LHCN-M2 (cell line): ENCODE results near the gene PLXNA4. TPM values are rescaled to one million over a fixed set of nuclear protein-coding genes. Genes with fewer than 3 reads are reported as not detected.

ENCODE experiments used
- DNase-seq: peaks from one replicate; pipeline ENCODE4 v3.0.0-alpha.2; 2012; ENCODE audit warnings: low read depth
- total RNA-seq: library from RNA; depleted of rRNA; stranded (reverse); fragments of >200 nt; gene quantifications from 2 replicates; pipeline ENCODE4 v1.2.3, GENCODE V29; 2014

PLXNA4 gene
- total RNA-seq, 1 experiment from 2014 or later = not detected

DNA sequence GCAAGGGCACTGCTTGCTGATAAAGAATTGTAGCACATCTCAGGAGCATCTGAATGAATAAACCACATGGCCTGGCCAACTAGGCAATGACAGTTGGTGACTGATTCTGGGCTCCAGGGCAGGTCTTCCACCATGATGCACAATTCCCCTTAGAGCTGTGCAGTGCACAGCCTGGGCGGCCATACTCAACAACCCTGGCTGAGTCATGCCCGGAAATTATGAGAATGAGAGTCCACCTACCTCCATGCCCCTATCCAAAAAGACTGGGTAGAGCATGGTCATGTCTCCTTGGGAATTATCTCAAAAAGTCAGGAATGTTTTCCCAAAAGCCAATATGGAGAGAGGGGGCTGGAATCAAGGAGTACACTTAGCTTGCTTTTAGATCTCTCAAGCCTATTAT, 425.6 kb downstream of the PLXNA4 start:
- no peak for DNase-seq

DNA sequence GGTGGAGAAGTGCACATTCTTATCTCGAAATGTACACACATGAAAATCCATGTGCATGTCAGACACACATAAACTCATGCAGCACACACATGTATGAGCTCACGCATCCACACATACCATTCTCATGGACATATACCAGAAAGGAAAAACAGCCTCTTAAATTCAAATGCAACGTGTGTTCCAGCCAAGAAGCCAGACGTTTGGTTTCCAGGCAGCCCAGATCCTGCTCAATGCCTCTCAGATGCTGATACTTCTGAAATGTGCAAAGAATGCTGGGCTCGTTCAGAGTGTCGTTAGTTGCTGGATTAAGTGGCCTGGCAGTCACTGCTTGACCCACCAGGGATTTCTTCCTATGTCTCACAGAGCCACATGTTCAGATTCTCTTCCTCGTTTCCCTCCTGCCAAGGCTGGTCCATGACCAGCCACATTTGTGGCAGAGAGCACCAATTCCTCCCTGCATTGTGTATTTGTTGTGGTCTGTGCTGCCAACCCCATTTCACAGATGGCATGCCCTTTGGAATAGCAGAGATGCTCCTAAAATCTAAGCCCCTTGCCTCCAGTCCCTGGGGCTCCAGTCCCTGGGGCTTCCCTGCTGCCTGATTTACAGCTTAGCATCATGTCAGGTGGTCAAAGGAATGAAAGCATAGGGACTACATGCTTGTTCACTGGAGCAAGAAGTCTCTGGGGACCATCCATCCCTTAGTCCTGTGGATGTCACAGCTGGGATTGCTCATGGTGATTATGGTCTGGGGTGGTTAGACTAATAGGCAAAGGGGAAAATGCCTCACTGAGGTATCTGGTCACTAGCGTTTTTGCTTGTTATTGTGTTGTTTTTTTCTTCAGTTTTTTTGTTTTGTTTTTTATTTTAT, 426.6 kb downstream of the PLXNA4 start:
- no peak for DNase-seq

- no peak for DNase-seq
These were observed 427.4 kb downstream of the PLXNA4 start for GRCh38 chr7:132148876-132149275.

DNA sequence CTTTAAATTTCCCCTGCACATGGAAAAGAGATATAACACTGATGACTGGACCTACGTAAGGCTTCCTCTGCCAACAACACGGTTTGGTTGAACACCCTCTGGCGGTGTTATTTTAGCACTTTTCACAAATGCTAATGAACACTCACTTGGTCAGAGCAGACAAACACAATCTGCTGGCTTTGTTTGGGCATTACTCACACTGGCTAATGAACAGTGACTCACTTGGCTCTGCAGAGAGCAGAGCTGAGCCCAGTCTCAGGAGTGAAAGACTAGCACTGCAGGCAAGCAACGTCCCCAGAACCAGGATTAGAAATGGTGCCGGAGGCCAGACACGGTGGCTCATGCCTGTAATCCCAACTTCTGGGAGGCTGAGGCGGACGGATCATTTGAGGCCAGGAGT, 430.8 kb downstream of the PLXNA4 start:
- DNase-seq = peak; percentile 49

- DNase-seq = no peak
These were observed 431.2 kb downstream of the PLXNA4 start for GRCh38 chr7:132145063-132145462.

GRCh38 chr7:132142006-132142405, 434.3 kb downstream of the PLXNA4 start:
- DNase-seq = no peak

DNA sequence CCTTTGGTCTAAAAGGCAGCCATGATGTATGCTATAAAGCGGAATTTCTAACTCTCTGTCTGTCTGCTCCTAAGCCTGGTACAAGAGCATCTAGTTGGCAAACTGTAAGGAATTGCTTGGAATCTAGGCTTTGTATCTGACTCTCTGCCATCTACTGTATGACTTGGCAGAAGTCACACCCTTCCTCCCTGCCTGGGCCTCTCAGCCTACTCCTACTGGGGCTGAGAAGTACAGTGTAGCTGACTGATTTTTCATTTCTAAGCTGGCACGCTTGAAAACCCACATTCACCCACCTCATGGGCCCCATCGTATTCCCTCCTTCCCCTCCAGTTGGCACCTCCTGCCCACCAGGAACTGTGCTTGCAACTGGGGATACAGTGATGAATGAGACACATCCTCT, 435.2 kb downstream of the PLXNA4 start:
- no peak for DNase-seq

DNA sequence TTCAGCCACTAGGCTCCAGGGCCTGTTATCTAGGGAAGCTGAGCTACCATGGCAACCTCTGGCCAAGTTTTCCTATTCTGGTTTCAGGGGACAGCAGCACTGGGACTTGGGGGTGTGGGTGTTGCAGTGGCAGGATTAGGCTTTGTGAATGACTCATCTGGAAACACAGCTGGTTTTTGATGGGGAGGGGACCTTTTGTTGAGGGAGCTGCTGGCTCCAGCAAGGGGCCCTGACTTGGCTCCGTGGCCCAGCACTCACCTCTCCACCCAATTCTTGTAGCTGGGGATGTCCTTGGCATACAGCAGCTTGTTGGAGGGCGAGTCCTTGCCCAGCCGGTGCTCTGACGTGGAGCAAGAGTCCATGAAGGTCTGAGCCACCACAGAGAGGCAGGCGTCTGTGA, 435.9 kb downstream of the PLXNA4 start:
- DNase-seq = no peak

DNA sequence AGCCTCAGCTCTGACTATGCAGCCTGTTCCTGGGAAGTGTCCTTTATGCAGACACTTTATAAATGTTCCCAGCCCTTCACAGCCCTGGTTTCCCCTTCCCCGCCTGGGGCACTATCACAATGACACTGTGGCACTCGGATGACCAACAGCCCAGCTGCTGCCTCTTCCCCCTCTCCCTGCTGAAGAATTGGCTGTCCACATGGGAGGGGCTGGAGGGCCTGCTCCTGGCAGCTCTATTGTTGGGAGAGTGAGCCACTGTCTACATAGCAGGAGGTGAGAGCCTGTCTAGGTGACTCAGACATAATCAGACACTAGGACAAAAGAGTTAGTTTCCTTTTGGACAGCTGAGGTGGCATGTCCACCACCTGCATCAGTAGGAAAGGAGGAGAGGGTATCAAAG, 437.5 kb downstream of the PLXNA4 start:
- no peak for DNase-seq

DNA sequence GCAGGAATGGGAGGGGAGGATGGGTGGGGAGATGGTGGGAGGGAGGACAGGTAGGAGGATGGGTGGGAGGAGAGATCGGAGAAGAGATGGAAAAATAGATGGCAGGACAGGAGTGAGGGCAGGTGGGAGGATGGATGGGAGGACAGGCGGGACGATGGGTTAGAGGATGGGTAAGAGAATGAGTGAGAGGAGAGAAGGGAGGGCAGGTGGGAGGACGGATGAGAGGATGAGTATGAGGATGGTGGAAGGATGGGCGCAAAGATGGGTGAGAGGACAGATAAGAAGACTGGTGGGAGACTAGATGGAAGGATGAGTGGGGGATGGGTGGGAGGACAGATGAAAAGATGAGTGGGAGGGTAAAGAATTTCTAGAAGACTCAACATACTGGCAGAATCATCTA, 438.6 kb downstream of the PLXNA4 start:
- DNase-seq = no peak

- DNase-seq = no peak
These were observed 440.4 kb downstream of the PLXNA4 start for GRCh38 chr7:132135746-132136385.

DNA sequence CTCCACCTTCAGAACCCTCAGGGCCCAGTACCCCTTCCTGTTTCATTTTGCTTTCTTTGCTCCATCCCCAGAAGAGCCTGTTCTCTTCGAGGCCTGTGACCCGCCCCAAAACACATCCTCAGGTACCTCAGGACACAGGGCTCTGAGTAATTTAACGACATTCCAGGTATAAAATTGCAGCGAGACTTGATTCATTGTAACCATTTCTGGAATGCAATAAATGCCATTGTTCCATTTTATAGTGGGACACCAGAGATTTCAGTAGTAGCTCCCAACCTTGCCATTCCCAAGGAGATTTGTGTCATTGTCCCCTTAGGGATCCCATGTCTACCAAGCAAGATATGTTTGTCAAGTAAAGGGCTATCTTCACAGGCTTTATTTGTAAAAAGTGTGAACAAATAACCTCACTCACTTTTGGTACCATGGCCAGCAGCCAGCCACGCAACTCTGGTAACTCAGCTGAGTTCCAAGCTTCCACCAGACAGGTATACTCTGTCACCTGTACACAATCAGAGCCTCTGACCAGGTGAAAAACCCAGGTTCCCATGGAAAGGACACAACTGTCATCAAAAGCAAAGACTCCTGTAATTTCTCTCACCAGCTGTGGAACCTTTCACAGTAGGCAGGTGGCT, 441.3 kb downstream of the PLXNA4 start:
- DNase-seq = no peak

DNA sequence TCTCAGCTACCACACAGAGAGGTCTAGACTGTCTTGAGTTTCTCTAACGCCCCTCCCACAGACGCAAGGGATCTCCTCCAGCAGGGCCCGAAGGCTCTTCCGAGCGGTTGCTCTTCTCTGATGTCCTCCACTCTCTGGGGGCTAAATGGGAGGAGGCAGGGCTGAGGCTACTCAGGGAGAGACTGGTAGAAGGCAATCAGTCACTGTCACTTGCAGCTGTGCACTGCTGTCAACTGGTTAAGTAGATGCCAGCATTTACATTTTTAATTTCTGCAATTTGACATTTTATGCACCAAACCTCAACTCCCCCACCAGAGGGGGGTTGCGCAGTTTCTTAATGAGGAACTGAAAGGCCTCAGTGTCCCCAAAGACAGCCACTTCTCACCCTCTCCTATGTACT, 442.8 kb downstream of the PLXNA4 start:
- no peak for DNase-seq

GRCh38 chr7:132131196-132131595, 445.1 kb downstream of the PLXNA4 start:
- DNase-seq = no peak

DNA sequence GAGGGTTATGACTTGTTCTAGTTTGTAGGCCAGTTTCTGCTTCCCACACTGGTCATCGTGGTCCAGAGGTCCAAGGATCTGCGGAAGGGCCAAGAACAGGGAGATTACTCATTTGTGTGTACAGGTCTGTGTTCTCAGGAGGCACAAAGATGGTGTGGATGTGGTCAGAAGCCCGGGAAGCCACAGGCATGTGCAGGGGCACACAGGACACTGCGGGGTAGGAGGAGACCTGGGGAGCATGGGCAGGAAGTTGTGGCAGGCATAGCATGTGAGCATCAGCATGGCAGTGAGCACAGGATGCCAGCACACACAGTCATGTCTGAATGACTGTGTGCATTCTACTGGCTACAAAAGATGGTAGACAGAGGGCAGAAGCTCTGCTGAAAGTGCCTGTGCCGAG, 445.8 kb downstream of the PLXNA4 start:
- no peak for DNase-seq

DNA sequence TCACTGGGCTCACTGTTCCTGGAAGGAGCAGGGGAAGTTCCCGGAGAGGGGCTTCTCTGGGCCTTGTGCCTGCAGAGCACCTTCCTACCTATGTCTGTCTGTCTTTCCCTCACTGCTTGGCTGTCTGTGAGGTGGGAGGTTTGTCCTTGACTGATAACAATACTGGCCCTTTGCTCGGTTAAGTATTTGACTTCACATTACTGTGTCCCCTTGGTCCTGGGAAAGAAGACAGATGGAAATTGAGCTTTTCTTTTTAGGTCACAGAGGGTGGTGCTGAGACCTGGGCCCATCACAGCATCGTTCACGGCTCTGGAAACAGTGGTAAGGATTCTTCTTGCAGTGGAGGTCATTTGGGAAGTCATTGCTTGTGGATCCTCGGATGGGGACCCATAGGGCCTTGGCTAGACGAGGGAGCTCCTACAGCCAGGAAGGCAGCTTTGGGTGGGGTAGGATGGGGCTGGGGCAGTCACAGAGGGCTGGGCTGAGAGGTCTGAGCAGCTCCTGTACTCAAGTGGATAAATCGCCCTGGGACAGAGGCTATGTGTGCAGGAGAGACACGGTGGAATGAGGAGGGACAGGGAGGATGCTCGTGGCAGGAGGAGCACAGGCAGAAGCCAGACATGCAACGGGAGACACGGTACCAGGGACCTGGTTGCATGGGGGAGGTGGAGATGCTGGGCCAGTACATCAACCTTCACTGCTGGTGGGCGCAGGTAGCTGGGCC, 450.2 kb downstream of the PLXNA4 start:
- no peak for DNase-seq

DNA sequence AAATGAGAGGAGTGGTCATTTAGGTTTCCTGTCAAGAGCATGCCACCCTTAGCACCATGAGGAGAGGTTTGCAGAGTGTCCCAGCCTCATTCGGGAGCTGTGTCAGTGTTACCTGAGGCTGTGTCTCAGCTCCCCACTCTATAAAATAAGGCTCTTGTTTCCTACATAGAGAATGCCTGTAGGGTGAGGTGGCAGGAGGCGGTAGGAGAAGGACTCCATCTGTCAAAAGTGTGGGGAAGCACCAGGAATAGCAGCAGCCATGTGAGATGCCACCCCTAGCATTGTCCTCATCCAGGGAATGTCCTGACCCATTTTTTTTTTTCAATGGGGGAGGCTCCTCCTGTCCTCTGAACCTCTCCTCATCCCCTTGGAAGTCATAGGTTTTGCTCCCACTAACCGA, 451.2 kb downstream of the PLXNA4 start:
- DNase-seq = no peak

GRCh38 chr7:132124575-132124974, 451.7 kb downstream of the PLXNA4 start:
- no peak for DNase-seq

- DNase-seq = no peak
These were observed 452.5 kb downstream of the PLXNA4 start for GRCh38 chr7:132123773-132124172.

- no peak for DNase-seq
These were observed 453.4 kb downstream of the PLXNA4 start for GRCh38 chr7:132122901-132123300.

DNA sequence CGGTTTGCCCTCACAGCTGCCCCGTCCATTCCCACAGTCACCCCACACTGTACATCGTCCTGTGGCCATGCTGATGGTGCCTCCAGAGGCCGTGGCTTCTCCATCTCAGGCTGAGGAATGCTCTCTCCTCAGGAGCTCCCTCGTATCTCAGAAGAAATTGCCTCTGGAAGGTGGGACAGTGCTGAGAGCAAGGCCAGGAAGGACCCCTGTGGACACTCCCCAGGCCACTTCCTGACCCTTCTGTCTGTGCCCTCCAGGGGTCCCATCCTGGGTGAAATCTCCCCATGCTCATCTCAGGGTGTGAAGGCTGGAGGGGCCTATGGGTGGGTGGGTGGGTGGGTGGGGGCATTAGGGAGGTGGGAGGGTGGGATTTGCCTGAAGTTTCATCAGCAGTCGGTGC, 454.3 kb downstream of the PLXNA4 start:
- DNase-seq = no peak

- no peak for DNase-seq
These were observed 457.6 kb downstream of the PLXNA4 start for GRCh38 chr7:132118641-132119040.
